ENCODE results near the gene BANP. TPM values are rescaled to one million over a fixed set of nuclear protein-coding genes. Genes with fewer than 3 reads are reported as not detected.
"Not testable (repeated sequence)": the region's sequence is repeated elsewhere in the genome, so short reads cannot be mapped to it uniquely, and the experiment has no call there.

The BANP gene, protein sequence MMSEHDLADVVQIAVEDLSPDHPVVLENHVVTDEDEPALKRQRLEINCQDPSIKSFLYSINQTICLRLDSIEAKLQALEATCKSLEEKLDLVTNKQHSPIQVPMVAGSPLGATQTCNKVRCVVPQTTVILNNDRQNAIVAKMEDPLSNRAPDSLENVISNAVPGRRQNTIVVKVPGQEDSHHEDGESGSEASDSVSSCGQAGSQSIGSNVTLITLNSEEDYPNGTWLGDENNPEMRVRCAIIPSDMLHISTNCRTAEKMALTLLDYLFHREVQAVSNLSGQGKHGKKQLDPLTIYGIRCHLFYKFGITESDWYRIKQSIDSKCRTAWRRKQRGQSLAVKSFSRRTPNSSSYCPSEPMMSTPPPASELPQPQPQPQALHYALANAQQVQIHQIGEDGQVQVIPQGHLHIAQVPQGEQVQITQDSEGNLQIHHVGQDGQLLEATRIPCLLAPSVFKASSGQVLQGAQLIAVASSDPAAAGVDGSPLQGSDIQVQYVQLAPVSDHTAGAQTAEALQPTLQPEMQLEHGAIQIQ
- 10 to 100 TPM in 1 of 2 donors, 1 to 10 TPM in 1; 6.5 to 13.6 TPM for polyA plus RNA-seq

DNA sequence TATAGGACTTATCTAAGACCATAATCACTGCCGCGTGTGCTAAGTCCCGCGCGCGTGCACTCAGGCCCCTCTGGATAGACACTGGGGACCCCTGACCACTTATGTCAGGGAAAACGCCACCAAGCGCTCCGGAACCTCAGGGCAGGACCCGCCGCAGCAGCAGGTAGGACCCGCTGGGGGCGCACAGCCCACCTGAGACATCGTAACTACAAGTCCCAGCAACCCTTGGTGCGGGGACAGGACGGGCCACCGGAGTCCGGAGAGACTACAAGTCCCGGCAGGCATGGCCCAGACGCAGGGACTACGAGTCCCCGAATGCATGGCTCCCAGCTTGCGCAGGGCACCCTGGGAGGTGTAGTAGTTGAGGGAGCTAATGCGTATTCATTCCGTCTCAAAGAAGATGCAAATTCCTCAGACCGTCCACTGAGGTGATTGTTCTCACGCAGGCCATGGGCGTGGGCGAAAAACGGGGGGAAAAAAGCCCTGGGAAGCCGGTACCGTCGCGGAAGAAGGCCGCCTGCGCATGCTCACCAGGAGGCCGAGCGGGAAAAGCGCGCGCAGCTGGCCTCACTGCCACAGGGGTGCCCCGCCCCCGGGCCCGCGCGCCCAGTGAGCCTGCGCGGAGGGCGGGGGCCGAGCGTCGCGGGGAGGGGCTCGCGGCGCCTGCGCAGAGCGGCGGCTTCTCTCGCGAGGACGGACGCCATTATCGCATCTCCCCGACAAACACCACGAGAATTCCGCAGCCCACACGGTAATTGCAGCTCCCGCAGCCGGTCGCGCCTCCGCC lies at the start of gene BANP:
Gene BANP, plus strand, starts transcription at position 670 of the 787 bp plus-strand sequence. CDS start 23,682 bp downstream, outside the sequence.
- Histone ChIP-seq H3K27ac (ENCODE audit: low read depth in 2 of 2, low read length in 1 of 2) (peak within 1 kb of the TSS; percentile 91 to 98), H3K27me3 (ENCODE audit: control insufficient read depth in 1 of 2, insufficient read depth in 2 of 2, low read length in 2 of 2) (no peaks in the 10 kb centered on the region), H3K4me1 (ENCODE audit: control insufficient read depth in 2 of 2, insufficient read depth in 2 of 2, low read length in 1 of 2) (peaks cover 2 to 5% of the 10 kb centered on the region in 2 donors), H3K4me3 (ENCODE audit: low read depth in 1 of 2, low read length in 2 of 2) (peak within 1 kb of the TSS; percentile 80 to 94), H3K36me3 (ENCODE audit: control insufficient read depth in 2 of 2, insufficient read depth in 2 of 2, low read length in 1 of 2) (peaks cover 0 to 4% of the 10 kb centered on the region in 2 donors), H3K9me3 (ENCODE audit: control insufficient read depth in 2 of 2, insufficient read depth in 1 of 2, low read depth in 1 of 2, low read length in 1 of 2) (peaks cover 0 to 3% of the 10 kb centered on the region in 2 donors)
- 0 to 1% methylated on average over 72 to 73 of the region's 73 CpGs for WGBS, 2 donors

DNA sequence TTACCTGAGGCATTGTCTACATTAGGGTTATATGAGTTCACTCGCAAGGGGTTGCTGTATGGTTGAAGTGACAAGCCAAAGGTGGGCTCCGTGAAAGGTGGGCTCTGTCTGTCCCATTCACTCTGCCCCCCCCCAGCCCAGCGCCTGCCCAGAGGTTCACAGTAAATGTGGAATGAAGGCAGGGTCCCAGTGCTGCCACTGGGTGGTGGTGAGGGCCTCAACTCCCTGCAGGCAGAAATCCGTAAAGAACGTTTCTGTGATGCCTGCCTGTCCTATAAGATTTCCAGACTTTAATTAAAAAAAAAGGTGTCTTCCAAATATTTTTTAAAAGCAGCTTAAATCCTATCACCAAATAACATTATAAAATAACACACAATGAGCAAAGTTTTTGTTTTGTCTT lies 46.3 kb upstream of the BANP start:
- H3K27me3 ChIP-seq (ENCODE audit: control insufficient read depth in 1 of 2, insufficient read depth in 2 of 2, low read length in 2 of 2); H3K27ac ChIP-seq (ENCODE audit: low read depth in 2 of 2, low read length in 1 of 2); H3K4me3 ChIP-seq (ENCODE audit: low read depth in 1 of 2, low read length in 2 of 2); H3K9me3 ChIP-seq (ENCODE audit: control insufficient read depth in 2 of 2, insufficient read depth in 1 of 2, low read depth in 1 of 2, low read length in 1 of 2); H3K4me1 ChIP-seq (ENCODE audit: control insufficient read depth in 2 of 2, insufficient read depth in 2 of 2, low read length in 1 of 2); H3K36me3 ChIP-seq (ENCODE audit: control insufficient read depth in 2 of 2, insufficient read depth in 2 of 2, low read length in 1 of 2): not testable (repeated sequence)
- WGBS, 2 donors = 79 to 87% methylated on average over 4 of the region's 5 CpGs

GRCh38 chr16:87905521-87905920 lies 45.7 kb upstream of the BANP start:
- not testable (repeated sequence) for H3K4me1 ChIP-seq (ENCODE audit: control insufficient read depth in 2 of 2, insufficient read depth in 2 of 2, low read length in 1 of 2); H3K36me3 ChIP-seq (ENCODE audit: control insufficient read depth in 2 of 2, insufficient read depth in 2 of 2, low read length in 1 of 2); H3K4me3 ChIP-seq (ENCODE audit: low read depth in 1 of 2, low read length in 2 of 2); H3K9me3 ChIP-seq (ENCODE audit: control insufficient read depth in 2 of 2, insufficient read depth in 1 of 2, low read depth in 1 of 2, low read length in 1 of 2); H3K27ac ChIP-seq (ENCODE audit: low read depth in 2 of 2, low read length in 1 of 2); H3K27me3 ChIP-seq (ENCODE audit: control insufficient read depth in 1 of 2, insufficient read depth in 2 of 2, low read length in 2 of 2)
- 92 to 93% methylated on average over 7 of the region's 7 CpGs for WGBS, 2 donors

DNA sequence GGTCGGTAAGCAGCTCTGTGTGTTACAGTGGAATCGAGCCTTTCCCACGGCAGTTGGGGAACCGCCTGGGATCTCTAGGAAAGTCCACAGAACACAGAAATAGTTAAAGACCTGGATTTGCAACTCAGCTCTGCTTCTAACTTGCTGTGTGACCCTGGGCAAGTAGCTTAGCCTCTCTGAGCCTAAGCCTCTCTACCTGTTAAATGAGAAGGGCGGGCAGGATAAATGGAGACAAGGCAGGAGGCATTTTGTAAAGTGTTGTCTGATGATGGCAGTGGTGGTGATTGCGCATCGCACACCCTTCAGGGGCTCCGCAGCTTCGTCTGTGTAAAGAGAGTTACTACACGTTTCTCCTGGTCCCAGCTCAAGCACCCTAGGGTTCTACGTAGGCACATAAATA lies 43.1 kb upstream of the BANP start:
- not testable (repeated sequence) for H3K27ac ChIP-seq (ENCODE audit: low read depth in 2 of 2, low read length in 1 of 2); H3K4me3 ChIP-seq (ENCODE audit: low read depth in 1 of 2, low read length in 2 of 2); H3K27me3 ChIP-seq (ENCODE audit: control insufficient read depth in 1 of 2, insufficient read depth in 2 of 2, low read length in 2 of 2); H3K4me1 ChIP-seq (ENCODE audit: control insufficient read depth in 2 of 2, insufficient read depth in 2 of 2, low read length in 1 of 2); H3K9me3 ChIP-seq (ENCODE audit: control insufficient read depth in 2 of 2, insufficient read depth in 1 of 2, low read depth in 1 of 2, low read length in 1 of 2); H3K36me3 ChIP-seq (ENCODE audit: control insufficient read depth in 2 of 2, insufficient read depth in 2 of 2, low read length in 1 of 2)
- WGBS, 2 donors = 88 to 93% methylated on average over 11 of the region's 11 CpGs

- H3K36me3 ChIP-seq (ENCODE audit: control insufficient read depth in 2 of 2, insufficient read depth in 2 of 2, low read length in 1 of 2); H3K4me1 ChIP-seq (ENCODE audit: control insufficient read depth in 2 of 2, insufficient read depth in 2 of 2, low read length in 1 of 2); H3K27ac ChIP-seq (ENCODE audit: low read depth in 2 of 2, low read length in 1 of 2); H3K9me3 ChIP-seq (ENCODE audit: control insufficient read depth in 2 of 2, insufficient read depth in 1 of 2, low read depth in 1 of 2, low read length in 1 of 2); H3K27me3 ChIP-seq (ENCODE audit: control insufficient read depth in 1 of 2, insufficient read depth in 2 of 2, low read length in 2 of 2); H3K4me3 ChIP-seq (ENCODE audit: low read depth in 1 of 2, low read length in 2 of 2): not testable (repeated sequence)
- 31 to 35% methylated on average over 36 of the region's 36 CpGs for WGBS, 2 donors
Observed at GRCh38 chr16:87909203-87909935, 41.9 kb upstream of the BANP start.

- WGBS, 2 donors = 41 to 47% methylated on average over 23 of the region's 23 CpGs
- H3K9me3 ChIP-seq (ENCODE audit: control insufficient read depth in 2 of 2, insufficient read depth in 1 of 2, low read depth in 1 of 2, low read length in 1 of 2); H3K4me1 ChIP-seq (ENCODE audit: control insufficient read depth in 2 of 2, insufficient read depth in 2 of 2, low read length in 1 of 2); H3K27me3 ChIP-seq (ENCODE audit: control insufficient read depth in 1 of 2, insufficient read depth in 2 of 2, low read length in 2 of 2); H3K36me3 ChIP-seq (ENCODE audit: control insufficient read depth in 2 of 2, insufficient read depth in 2 of 2, low read length in 1 of 2); H3K4me3 ChIP-seq (ENCODE audit: low read depth in 1 of 2, low read length in 2 of 2): not testable (repeated sequence)
- peak overlapping the region; percentile 21 to 37 for H3K27ac ChIP-seq (ENCODE audit: low read depth in 2 of 2, low read length in 1 of 2)
Observed at GRCh38 chr16:87911106-87911763, 40.0 kb upstream of the BANP start.

GRCh38 chr16:87912691-87913090 lies 38.5 kb upstream of the BANP start:
- WGBS, 2 donors = 79 to 83% methylated on average over 18 of the region's 18 CpGs
- not testable (repeated sequence) for H3K27me3 ChIP-seq (ENCODE audit: control insufficient read depth in 1 of 2, insufficient read depth in 2 of 2, low read length in 2 of 2); H3K27ac ChIP-seq (ENCODE audit: low read depth in 2 of 2, low read length in 1 of 2); H3K36me3 ChIP-seq (ENCODE audit: control insufficient read depth in 2 of 2, insufficient read depth in 2 of 2, low read length in 1 of 2); H3K4me1 ChIP-seq (ENCODE audit: control insufficient read depth in 2 of 2, insufficient read depth in 2 of 2, low read length in 1 of 2); H3K9me3 ChIP-seq (ENCODE audit: control insufficient read depth in 2 of 2, insufficient read depth in 1 of 2, low read depth in 1 of 2, low read length in 1 of 2); H3K4me3 ChIP-seq (ENCODE audit: low read depth in 1 of 2, low read length in 2 of 2)

- not testable (repeated sequence) for H3K9me3 ChIP-seq (ENCODE audit: control insufficient read depth in 2 of 2, insufficient read depth in 1 of 2, low read depth in 1 of 2, low read length in 1 of 2); H3K4me1 ChIP-seq (ENCODE audit: control insufficient read depth in 2 of 2, insufficient read depth in 2 of 2, low read length in 1 of 2); H3K27ac ChIP-seq (ENCODE audit: low read depth in 2 of 2, low read length in 1 of 2); H3K4me3 ChIP-seq (ENCODE audit: low read depth in 1 of 2, low read length in 2 of 2); H3K36me3 ChIP-seq (ENCODE audit: control insufficient read depth in 2 of 2, insufficient read depth in 2 of 2, low read length in 1 of 2); H3K27me3 ChIP-seq (ENCODE audit: control insufficient read depth in 1 of 2, insufficient read depth in 2 of 2, low read length in 2 of 2)
- WGBS, 2 donors = 74 to 83% methylated on average over 26 to 27 of the region's 27 CpGs
Observed at GRCh38 chr16:87914021-87914725, 37.1 kb upstream of the BANP start.

Measured in esophagus (tissue), 2 donors.